Endometrium (tissue), 2 donors: ENCODE results near the gene IRF2BP2.
"Not testable (repeated sequence)": the region's sequence is repeated elsewhere in the genome, so short reads cannot be mapped to it uniquely, and the experiment has no call there.

Source experiments
- FAIRE-seq: peaks from 2 replicates; lab custom pipeline; 2012; peaks lifted over from hg19 to GRCh38; lab: Jason Lieb, UNC
- donor health status: control.
- donor health status: control.

IRF2BP2 gene

DNA sequence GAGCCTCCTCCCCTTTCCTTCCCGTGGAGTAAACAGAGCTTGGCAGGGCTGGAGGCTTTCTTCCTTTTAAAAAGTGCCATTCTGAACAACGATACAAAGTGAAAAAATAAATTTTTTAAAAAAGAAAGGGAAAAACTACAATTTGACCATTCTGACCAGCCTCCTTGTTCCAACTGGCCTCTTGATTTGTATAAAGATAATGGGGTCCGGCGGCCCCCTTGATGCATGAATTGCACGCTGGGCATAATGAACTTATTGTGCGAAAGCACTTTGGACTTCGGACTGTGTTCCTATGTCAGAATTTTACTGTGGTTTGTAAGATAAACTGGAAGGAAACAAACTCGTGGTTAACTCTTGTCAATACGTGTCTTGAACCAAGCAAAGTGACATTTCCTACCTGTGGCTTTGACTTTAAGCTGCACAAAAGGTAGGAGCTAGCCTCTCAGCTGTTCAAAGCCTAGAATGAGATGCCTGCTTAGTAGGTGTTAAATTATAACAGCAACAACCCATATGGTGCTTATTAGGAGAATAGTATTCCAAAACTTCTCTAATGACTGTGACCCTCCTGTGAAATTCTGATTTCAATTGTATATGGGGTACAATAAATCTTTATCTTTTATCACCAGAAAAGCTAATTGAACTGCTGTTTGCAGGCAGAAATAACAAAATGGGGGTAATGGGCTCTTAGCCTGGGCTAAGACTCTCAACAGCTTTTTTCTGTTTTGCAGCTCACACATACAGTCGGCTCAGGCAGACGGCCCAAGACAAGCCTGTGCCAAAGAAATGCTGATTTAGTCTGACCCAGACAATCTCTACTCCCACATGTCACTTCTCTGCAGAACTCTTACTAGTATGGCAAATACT lies 9.3 kb downstream of the IRF2BP2 start:
- FAIRE-seq: peak; percentile 54

DNA sequence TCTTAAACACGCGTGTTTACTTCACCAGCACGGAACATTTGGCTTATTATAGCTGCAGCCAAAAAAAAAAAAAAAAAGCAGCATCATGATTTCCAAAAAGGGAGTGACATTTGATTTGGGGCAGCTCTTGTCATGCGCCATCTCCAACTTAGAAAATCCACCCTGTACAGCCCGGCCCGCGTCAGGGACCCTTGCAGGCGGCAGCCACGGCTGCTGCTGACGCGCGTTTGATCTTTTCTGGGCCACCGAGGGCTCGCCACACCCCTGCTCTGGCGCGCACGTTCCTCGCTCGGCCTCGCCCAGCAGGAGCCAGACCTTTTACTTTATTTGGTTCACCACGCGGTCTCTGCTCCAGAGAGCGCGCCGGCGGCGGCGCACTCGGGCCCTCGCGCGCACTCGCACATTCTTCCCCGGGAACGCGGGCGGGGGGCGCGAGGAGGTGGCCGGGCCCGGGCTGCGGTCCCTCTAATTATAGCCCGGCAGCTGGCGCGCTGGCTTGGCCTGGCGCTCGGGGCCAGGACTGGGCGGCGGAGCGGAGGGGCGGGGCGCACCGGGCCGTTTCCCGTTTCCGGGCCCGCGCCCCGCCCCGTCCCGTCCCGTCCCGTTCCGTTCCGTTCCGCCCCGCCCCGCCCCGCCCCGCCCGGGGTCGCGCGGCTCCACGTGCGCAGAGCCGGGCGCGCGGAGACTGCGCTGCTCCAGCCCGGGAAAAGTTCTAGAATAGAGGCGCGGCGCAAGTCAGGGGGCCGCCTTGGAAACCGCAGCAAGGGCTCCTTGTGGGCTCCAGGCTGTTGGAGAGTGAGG lies 10.2 kb downstream of the IRF2BP2 start:
- FAIRE-seq: no peak

GRCh38 chr1:234598974-234599616 lies 10.9 kb downstream of the IRF2BP2 start:
- FAIRE-seq: no peak

DNA sequence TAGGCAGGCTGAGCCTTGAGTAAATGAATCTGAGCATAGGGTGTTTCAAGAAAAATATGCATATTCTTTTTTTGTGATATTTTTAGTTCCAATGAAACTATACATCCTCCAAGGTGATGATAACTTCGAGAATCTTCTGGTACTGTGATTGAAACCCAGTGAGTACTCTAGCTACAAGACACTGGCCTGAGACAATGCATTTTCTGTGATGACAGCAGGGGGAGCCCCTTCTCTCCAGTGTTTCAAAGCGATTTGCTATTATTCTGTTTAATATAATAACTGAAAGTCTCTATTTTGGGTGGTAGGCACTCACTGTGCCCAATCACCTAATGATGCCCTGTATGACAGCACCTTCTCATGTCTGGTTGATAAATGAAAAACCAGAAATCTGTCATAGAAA lies 12.1 kb downstream of the IRF2BP2 start:
- FAIRE-seq: no peak

GRCh38 chr1:234595899-234596298 lies 14.1 kb downstream of the IRF2BP2 start:
- no peak for FAIRE-seq

DNA sequence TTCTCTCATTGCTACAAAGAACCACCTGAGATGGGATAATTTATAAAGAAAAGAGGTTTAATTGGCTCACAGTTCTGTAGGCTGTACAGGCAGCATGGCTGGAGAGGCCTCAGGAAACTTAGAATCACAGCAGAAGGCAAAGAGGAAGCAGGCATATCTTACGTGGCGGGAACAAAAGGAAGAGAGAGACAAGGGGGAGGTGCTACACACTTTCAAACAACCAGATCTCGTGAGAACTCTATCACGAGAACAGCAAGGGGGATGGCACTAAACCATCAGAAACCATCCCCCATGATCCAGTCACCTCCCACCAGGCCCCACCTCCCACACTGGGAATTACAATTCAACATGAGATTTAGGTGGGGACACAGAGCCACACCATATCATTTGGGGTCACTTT lies 15.4 kb downstream of the IRF2BP2 start:
- FAIRE-seq: not testable (repeated sequence)

GRCh38 chr1:234593771-234594504 lies 16.0 kb downstream of the IRF2BP2 start:
- no peak for FAIRE-seq

DNA sequence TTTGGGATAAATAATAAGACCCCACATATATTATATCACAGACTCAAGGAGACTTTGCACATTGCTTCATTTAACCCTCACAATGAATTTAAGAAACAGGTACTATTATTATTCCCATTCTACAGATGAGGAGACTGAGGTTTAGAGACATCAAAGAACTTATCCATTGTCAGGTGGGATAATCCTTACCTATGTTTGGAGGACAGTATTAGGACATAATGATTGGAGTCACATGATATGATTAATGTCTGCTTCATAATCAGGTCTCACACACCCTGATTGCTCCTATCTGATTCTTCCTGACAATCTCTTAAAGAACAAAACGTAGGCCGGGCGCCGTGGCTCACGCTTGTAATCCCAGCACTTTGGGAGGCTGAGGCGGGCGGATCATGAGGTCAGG lies 16.9 kb downstream of the IRF2BP2 start:
- no peak for FAIRE-seq

DNA sequence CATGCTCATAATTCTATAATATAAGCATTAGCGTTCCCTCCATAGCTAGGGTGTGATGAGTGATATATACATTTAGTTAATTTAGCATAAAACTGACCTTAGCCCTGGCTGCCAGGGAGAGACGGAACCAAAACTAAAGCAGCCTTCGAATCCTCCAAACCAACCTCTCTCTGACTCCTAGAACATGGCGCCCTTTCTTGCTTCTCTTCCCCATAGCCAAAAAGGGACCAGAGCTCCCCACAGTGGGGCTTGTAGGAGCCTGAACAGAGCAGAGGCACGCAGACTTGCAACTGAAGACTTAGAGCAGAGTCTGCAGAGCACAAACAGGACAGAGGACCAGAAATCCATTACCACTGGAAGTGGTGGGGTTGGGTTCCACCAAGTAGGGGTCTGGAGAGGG lies 17.7 kb downstream of the IRF2BP2 start:
- no peak for FAIRE-seq

- no peak for FAIRE-seq
Observed at GRCh38 chr1:234591131-234591530, 18.8 kb downstream of the IRF2BP2 start.

GRCh38 chr1:234589854-234590620 lies 19.9 kb downstream of the IRF2BP2 start:
- FAIRE-seq: no peak

DNA sequence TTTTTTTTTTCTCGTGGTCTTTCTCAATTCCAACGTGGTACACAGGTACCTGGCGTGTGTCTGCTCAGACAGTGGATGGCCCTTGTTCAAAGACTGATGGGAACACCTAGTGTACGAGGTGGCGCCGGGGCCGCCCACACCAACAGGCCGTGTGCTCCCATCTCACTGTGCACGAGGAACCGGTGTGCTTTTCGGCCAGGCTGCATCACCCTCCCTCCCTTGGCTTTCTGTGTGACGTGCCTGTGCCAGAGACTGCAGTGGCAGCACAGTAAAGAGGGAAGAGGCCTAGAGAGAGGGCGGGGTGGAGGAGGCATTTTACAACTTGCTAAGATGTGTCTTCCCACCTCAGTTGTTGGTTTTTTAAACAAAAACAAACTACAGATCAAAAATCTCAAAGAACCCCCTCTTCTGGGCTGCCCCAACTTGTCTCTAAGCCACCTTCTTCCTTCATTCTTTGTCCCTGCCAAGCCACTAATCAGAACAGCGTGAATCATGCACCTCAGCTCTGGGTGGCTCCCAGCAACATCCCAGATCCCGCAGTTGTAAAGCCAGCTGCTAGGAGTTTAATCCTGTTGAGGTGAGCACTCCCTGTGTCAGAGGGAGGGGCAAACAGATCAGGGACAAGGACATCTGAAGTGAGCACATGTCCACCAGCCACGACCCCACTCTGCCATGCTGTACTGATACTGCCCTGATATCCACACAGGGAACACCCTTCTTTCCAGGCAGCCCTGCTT lies 20.7 kb downstream of the IRF2BP2 start:
- no peak for FAIRE-seq

- no peak for FAIRE-seq
Observed at GRCh38 chr1:234588386-234588785, 21.6 kb downstream of the IRF2BP2 start.

GRCh38 chr1:234586892-234587485 lies 23.0 kb downstream of the IRF2BP2 start:
- no peak for FAIRE-seq

DNA sequence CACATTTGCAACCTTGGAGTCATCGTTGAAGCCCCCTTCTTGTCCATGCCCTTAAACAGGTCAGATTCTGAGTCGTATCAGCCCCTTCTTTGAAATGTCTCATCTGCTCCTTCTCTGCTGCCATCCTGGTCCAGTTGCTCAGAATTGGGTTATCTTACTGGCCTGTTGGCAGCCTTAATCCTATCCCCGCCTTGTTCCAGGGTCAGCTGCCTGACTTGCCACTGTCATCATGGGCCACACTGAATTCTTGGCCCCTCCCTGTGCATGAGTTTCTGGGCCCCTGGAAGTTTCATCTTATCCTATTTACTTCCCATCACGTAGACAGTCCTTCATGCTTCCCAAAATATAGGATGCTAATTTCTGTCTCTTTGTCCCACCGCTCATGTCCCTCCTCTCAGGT lies 23.7 kb downstream of the IRF2BP2 start:
- FAIRE-seq: no peak

DNA sequence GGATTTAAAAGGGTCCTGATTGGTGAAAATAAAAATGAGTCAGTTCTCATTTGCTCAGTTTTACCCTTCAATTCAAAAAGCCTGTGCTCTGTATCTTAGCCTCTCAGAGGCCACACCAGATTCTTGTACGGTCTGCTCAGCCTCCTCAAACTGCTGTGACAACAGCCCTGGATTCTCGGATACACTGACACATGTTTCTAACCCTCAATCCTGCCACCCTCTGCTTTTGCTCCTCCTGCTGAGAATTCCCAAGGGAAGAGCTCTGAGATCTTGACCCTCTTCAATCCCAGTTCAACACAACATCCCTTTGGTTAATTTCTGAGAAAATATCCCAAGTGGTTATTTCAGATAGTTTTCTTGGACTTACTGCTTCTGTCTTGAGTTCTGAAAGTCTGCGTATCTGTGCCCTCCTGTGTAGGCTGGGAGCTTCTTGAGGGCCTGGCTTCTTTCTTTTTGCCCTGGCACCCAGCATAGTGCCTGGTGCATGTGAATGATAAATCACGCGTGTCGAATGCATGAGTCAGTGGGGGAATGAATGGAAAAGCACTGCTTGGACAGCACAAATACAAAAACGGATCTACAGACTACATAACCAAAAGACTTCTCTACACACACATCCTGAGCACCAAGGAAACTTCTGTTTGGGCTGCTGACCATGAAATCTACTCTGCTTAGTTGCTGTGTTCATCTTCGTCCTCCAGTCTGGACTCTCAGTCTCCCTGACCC lies 24.5 kb downstream of the IRF2BP2 start:
- no peak for FAIRE-seq

- no peak for FAIRE-seq
Observed at GRCh38 chr1:234584926-234585325, 25.1 kb downstream of the IRF2BP2 start.

DNA sequence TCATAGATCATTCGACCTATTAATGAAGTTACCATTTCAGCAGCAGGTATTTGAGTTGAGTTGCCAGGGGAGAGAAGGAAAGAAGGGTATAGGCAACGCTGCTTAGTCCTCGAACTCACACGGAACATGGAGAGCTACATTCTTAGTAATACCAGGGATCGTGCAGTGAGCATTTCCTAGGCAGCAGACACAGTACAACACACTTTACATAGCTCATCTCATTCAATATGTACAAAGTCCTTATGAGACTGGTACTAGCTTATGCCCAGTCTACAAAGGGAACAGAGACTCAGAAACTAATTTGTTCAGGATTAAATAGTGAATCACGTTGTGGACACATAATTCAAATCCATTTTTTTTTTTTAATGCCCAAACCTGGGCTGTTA lies 25.6 kb downstream of the IRF2BP2 start:
- no peak for FAIRE-seq

- FAIRE-seq: no peak
Observed at GRCh38 chr1:234583755-234584419, 26.1 kb downstream of the IRF2BP2 start.
